Muscle layer of duodenum (tissue), 2 donors: Measurements from ENCODE around the gene ANKRD13A.

Experiments used
- H3K27ac ChIP-seq: one replicate; pipeline ENCODE4 v1.7.0; 2013; ENCODE audit warnings: mild to moderate bottlenecking, low read length
- H3K27me3 ChIP-seq: one replicate; pipeline ENCODE4 v1.7.0; 2013; ENCODE audit warnings: low read depth, mild to moderate bottlenecking, control low read depth, low read length
- H3K36me3 ChIP-seq, 2 donors: one replicate each; pipeline ENCODE4 v1.7.0; 2013; ENCODE audit warnings: low read length in 2 of 2, control low read depth in 1 of 2, mild to moderate bottlenecking in 1 of 2; ENCODE audit not compliant: insufficient read depth in 2 of 2, control insufficient read depth in 1 of 2
- H3K4me1 ChIP-seq, 2 donors: one replicate each; pipeline ENCODE4 v1.7.0; 2013; ENCODE audit warnings: low read length in 2 of 2, mild to moderate bottlenecking in 2 of 2, control low read depth in 1 of 2, moderate library complexity in 1 of 2; ENCODE audit not compliant: insufficient read depth in 2 of 2, control insufficient read depth in 1 of 2
- H3K4me3 ChIP-seq, 2 donors: one replicate each; pipeline ENCODE4 v1.7.0; 2013; ENCODE audit warnings: low read length in 2 of 2, low read depth in 1 of 2, mild to moderate bottlenecking in 1 of 2
- H3K9me3 ChIP-seq, 2 donors: one replicate each; pipeline ENCODE4 v1.7.0; 2013; ENCODE audit warnings: low read length in 2 of 2, control low read depth in 1 of 2, mild to moderate bottlenecking in 1 of 2; ENCODE audit not compliant: control insufficient read depth in 1 of 2
- donor health status: healthy.

The ANKRD13A gene

DNA sequence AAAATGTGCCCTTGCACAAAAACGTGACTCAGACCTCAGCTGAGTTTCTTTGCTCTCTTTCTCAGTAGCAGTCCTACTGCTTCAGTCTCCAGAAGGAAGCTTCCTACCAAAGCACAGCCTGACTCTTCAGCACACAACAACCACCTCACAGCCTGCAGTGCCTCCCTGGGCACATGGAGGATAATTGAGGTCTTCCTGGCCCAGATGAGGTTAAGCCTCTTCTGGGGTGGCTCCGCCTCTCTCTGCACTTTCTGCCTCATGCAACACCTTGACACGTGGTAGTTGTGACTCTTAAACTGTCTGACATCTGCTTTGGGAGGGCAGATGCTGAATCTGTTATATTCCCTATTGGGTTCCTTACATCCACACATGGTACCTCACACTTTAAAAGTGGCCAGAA lies 36.8 kb upstream of the ANKRD13A start:
- Histone ChIP-seq H3K9me3 (no peaks in the 10 kb centered on the region), H3K27ac (no peak overlapping the region), H3K4me3 (no peak overlapping the region), H3K4me1 (no peaks in the 10 kb centered on the region), H3K27me3 (no peaks in the 10 kb centered on the region), H3K36me3 (peaks cover 49 to 72% of the 10 kb centered on the region in 2 donors)

DNA sequence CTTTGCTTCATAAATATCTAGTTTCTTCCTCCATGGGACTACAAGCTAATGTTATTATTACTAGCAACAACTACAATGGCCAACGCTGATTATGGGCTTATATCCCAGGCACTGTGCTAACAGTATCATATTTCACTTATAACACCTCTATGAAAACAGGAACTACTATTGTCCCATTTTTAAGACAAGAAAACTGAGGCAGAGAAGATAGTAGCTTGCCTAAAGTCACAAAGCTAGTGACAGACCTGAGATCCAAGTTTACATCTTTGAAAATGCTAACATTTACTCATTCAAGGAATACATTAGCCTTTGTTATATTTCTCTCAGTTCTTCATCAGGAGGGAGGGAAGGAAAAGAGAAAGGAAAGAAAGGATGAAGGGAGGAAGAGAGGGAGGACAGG lies 35.9 kb upstream of the ANKRD13A start:
- no peaks in the 10 kb centered on the region for H3K4me1 ChIP-seq
- H3K36me3 ChIP-seq: peaks cover 48 to 73% of the 10 kb centered on the region in 2 donors
- no peak overlapping the region for H3K27ac ChIP-seq
- no peak overlapping the region for H3K4me3 ChIP-seq
- H3K9me3 ChIP-seq: no peaks in the 10 kb centered on the region
- H3K27me3 ChIP-seq: no peaks in the 10 kb centered on the region

GRCh38 chr12:109963743-109964429 lies 35.3 kb upstream of the ANKRD13A start:
- Histone ChIP-seq H3K4me1 (no peaks in the 10 kb centered on the region), H3K36me3 (peaks cover 42 to 68% of the 10 kb centered on the region in 2 donors), H3K27ac (no peak overlapping the region), H3K9me3 (no peaks in the 10 kb centered on the region), H3K4me3 (no peak overlapping the region), H3K27me3 (no peaks in the 10 kb centered on the region)

DNA sequence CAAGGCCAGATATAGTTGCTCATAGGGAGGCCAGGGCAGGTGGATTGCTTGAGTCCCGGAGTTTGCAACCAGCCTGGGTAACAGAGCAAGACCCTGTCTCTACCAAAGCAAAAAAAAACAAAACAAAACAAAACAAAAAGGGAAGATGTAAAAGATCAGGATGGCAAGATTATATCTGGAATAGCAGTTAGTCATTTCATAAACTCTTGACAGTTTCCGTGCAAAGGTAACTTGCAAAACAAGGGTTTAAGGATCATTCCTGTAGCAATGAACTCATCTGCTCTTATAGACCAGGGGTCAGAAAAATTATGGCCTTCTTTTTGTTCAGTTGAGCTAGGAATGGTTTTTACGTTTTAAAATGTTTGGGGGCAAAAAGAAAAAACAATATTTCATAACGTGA lies 32.7 kb upstream of the ANKRD13A start:
- Histone ChIP-seq H3K36me3 (peaks cover 25 to 64% of the 10 kb centered on the region in 2 donors), H3K4me1 (no peaks in the 10 kb centered on the region)

DNA sequence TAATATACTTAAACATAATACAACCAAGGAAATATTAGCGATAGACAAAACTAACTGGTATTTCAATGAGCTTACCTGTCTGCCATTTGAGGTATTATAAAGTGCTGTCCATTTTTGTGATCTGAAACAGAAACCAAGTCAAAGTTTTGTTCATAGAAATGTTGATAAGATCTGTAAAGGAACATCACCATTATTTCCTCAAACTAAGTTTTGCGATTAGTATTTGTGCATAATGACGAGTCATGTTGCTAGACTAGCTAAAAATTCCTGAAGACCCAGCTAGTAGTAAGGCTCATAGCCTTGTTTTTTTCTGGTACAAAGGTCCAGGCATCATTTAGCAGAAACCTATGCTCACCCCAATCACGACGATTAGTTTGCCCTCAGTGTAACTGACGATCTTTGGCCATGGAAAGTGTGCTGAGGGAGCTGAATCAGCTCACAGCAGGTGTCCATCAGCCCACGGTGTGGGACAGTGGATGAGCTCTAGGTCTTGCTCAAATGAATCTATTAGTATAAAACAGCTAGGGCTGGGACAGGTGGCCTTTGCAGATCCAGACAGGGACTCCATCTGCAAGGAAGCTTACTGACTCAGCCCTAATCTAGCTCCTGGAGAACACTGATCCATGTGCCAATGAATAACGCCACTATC lies 31.7 kb upstream of the ANKRD13A start:
- Histone ChIP-seq H3K4me1 (no peaks in the 10 kb centered on the region), H3K27me3 (no peaks in the 10 kb centered on the region), H3K36me3 (peaks cover 19 to 55% of the 10 kb centered on the region in 2 donors), H3K9me3 (no peaks in the 10 kb centered on the region), H3K27ac (no peak overlapping the region), H3K4me3 (peak overlapping the region in 1 of 2 donors; percentile 8)

More for the DNA sequence above, 32.7 kb upstream of the ANKRD13A start:
- no peak overlapping the region for H3K27ac ChIP-seq
- no peaks in the 10 kb centered on the region for H3K27me3 ChIP-seq
- H3K9me3 ChIP-seq: no peaks in the 10 kb centered on the region
- no peak overlapping the region for H3K4me3 ChIP-seq

- Histone ChIP-seq H3K9me3 (no peaks in the 10 kb centered on the region), H3K4me3 (peak overlapping the region in 1 of 2 donors; percentile 8), H3K36me3 (peaks cover 15 to 49% of the 10 kb centered on the region in 2 donors), H3K27me3 (no peaks in the 10 kb centered on the region), H3K4me1 (no peaks in the 10 kb centered on the region), H3K27ac (no peak overlapping the region)
These were observed 31.2 kb upstream of the ANKRD13A start for GRCh38 chr12:109968032-109968420.

GRCh38 chr12:109968801-109969200 lies 30.4 kb upstream of the ANKRD13A start:
- no peak overlapping the region for H3K27ac ChIP-seq
- H3K36me3 ChIP-seq: peaks cover 15 to 48% of the 10 kb centered on the region in 2 donors

DNA sequence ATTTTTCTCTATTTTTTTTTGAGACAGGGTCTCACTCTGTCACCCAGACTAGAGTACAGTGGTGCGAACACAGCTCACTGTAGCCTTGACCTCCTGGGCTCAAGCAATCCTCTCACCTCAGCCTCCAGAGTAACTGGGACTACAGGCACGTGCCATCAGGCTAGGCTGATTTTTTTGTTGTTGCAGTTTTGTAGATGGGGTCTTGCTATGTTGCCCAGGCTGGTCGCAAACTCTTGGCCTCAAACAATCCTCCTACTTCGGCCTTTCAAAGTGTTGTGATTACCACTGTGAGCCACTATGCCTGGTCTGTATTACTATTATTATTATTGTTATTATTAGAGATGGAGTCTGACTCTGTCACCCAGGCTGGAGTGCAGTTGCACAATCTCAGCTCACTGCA lies 26.4 kb upstream of the ANKRD13A start:
- H3K9me3 ChIP-seq: no peaks in the 10 kb centered on the region
- no peak overlapping the region for H3K4me3 ChIP-seq
- no peaks in the 10 kb centered on the region for H3K27me3 ChIP-seq
- no peaks in the 10 kb centered on the region for H3K4me1 ChIP-seq
- H3K36me3 ChIP-seq: peaks cover 5 to 46% of the 10 kb centered on the region in 2 donors
- H3K27ac ChIP-seq: no peak overlapping the region

More at GRCh38 chr12:109968801-109969200, 30.4 kb upstream of the ANKRD13A start:
- no peaks in the 10 kb centered on the region for H3K4me1 ChIP-seq
- no peaks in the 10 kb centered on the region for H3K27me3 ChIP-seq
- no peak overlapping the region for H3K4me3 ChIP-seq
- H3K9me3 ChIP-seq: no peaks in the 10 kb centered on the region

DNA sequence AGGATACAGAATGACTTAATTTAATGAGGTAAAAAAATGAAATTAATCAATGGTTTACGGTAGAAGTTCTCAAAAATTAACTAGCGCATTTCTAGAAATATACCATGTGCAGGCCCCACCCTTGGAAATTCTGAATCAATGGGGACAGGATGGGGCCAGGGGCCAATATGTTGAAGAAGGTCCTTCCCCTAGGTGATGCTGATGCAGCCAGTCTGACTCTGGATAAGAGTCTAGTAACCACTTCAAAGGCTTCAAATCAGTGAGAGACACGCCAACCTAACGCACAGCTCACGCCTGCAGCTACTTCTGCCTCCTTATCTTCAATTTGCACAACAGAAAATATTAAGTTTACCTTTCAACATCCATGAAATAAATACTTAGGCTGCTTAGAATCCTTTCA lies 17.9 kb upstream of the ANKRD13A start:
- H3K27me3 ChIP-seq: no peaks in the 10 kb centered on the region
- peaks cover 54 to 67% of the 10 kb centered on the region in 2 donors for H3K36me3 ChIP-seq
- H3K4me1 ChIP-seq: no peaks in the 10 kb centered on the region
- H3K4me3 ChIP-seq: no peak overlapping the region
- no peaks in the 10 kb centered on the region for H3K9me3 ChIP-seq
- H3K27ac ChIP-seq: no peak overlapping the region

DNA sequence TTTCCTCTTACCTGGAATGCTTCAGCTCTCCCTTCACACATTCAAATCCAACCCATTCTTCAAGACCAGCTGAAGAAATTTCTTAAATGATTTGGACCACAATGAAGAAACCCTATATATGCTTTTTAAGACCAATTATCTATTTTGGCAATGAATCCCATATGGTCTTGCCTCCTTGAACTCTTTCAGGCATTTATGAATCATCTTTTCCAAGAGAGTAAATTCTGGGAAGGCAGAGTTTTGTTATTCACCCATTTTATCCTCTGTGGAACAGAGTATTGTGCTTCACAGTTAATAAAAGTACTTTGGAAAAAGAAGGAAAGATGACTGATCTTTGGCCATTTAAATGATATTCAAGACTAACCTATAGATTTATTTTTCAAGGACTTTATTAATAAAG lies 17.0 kb upstream of the ANKRD13A start:
- Histone ChIP-seq H3K9me3 (no peaks in the 10 kb centered on the region), H3K27me3 (no peaks in the 10 kb centered on the region), H3K4me3 (no peak overlapping the region), H3K27ac (no peak overlapping the region), H3K4me1 (no peaks in the 10 kb centered on the region), H3K36me3 (peaks cover 49 to 62% of the 10 kb centered on the region in 2 donors)

DNA sequence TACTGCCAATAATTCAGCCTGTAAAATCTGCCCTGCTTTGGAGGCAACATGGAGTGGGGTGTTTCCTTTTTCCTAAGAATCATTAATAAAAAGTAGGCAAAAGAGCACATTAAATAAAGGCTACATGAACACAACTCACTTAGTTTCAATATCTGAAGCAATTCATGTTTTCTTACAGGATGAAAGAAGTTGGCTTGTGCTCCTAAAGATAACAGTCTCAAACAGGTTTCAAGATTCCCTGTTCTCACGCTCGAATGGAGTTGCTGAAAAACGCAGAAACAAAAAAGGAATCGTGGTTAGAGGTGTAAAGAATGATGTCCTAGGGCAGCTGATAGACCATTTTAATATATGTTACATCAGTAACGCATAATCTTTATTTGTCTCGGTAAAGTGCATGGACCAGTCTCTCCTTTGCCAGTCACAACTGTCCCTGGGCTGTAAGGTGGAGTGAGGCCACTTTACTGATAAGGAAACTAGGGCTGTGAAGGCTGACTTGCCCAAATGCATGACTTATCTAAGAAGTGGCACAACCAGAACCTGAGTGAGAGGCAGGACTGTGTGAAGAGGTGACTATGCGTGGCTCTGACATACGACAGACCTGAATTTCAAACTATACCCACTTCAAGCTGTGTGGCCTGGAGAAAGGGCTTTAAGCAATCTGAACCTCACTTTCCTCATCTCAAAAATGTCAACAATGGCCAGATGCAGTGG lies 15.6 kb upstream of the ANKRD13A start:
- Histone ChIP-seq H3K36me3 (peaks cover 45 to 60% of the 10 kb centered on the region in 2 donors), H3K27ac (no peak overlapping the region), H3K4me1 (no peaks in the 10 kb centered on the region), H3K4me3 (no peak overlapping the region), H3K9me3 (no peaks in the 10 kb centered on the region), H3K27me3 (no peaks in the 10 kb centered on the region)
